HG03521 (cell line): ENCODE data around the gene ZNRF1.
A peak's percentile ranks its signal among the peaks of the same experiment; 100 is the strongest.
"Not testable (repeated sequence)": the region's sequence is repeated elsewhere in the genome, so short reads cannot be mapped to it uniquely, and the experiment has no call there.

Experiments
- ATAC-seq: cut with Tn5 transposase; IDR thresholded peaks from one replicate; pipeline ENCODE4 v1.9.1; 2021; ENCODE audit warnings: mild to moderate bottlenecking, moderate library complexity; ENCODE audit not compliant: unreplicated experiment

The ZNRF1 gene

GRCh38 chr16:74998481-74999218, at the start of gene ZNRF1:
TSS of gene ZNRF1 (plus strand) at chr16:74999024. CDS start at chr16:74999672, 648 bp downstream.
- ATAC-seq, result peak; percentile 63

DNA sequence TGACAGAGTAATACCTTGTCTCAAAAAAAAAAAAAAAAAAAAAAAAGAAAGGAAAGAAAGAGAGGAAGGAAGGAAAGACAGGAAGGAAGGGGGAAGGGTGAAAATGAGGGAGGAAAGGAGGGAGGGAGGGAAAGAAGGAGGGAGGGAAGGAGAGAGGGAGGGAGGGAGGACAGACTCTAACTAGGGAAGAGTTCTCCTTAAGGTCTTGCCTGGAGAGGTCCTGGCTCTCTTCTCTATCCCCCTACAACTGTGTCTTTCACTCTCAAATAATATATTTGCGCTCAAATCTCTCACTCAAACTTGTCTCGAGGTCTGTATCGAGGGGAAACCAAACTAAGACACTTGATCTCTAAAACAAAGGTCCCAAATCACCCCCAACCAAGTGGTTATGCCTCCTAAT, 49.5 kb upstream of the ZNRF1 start:
- ATAC-seq, result no peak

- ATAC-seq, result no peak
Observed at GRCh38 chr16:74950511-74950910, 48.3 kb upstream of the ZNRF1 start.

DNA sequence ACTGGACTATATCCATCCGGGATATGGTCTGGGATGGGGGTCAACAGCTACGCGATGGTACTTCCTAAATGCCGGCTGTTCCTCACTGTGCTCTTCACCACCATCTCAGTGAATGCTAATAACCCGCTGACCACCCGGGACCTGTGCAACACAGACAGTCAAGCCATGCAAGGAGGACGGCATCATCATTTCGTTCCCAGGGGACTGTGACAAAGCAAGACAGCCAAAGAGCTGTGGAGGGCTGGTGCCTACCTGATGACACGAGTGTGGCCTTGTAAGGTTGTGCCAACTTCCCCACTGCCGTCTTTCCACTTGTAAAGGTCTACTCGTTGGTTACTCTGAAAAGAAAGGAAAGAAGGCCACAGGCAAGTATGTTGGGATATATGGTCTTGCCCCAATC, 47.6 kb upstream of the ZNRF1 start:
- no peak for ATAC-seq

- no peak for ATAC-seq
Observed at GRCh38 chr16:74951681-74952080, 47.1 kb upstream of the ZNRF1 start.

DNA sequence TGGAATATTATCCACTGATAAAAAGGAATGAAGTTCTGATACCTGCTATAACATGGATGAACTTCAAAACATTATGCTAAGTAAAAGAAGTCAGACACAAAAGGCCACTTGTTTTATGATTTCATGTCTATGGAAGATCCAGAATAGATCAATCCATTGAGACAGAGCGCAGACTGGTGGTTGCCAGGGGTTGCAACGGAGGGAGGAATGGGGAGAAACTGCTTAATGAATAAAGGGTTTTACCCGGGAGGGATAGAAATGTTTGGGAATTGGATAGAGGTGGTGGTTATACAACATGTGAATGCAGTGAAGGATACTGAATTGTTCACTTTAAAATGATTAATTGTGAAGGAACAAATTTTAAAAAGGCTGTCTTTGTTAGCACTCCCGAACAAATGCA, 44.1 kb upstream of the ZNRF1 start:
- no peak for ATAC-seq

DNA sequence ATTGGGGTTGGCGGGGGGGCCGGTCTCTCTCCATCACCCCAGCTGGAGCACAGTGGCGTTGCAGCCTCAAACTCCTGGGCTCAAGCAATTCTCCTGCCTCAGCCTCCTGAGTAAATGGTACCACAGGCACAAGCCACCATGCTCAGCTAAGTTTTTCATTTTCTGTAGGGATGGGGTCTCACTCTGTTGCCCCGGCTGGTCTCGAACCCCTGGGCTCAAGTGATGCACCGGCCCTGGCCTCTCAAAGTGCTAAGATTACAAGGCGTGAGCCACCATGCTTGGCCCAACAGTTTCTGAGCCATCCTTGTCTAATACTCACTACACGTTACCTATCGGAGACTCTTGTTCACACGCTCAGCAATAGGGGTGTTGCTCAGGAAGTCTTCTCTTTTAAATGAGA, 25.5 kb upstream of the ZNRF1 start:
- no peak for ATAC-seq

DNA sequence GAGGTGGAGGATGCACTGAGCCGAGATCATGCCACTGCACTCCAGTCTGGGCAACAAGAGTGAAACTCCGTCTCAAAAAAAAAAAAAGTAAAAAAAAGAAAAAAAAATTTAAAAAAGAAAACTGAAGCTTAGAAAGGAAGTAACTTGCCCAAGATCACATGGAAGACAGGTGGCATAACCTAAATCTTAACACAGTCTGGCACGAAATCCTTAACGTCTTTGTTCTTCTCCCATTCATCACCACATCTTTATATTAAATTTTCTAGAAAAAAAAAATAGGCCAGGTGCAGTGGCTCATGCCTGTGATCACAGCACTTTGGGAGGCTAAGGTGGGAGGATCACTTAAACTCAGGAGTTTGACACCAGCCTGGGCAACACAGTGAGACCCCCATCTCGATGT, 23.2 kb upstream of the ZNRF1 start:
- ATAC-seq, result no peak

DNA sequence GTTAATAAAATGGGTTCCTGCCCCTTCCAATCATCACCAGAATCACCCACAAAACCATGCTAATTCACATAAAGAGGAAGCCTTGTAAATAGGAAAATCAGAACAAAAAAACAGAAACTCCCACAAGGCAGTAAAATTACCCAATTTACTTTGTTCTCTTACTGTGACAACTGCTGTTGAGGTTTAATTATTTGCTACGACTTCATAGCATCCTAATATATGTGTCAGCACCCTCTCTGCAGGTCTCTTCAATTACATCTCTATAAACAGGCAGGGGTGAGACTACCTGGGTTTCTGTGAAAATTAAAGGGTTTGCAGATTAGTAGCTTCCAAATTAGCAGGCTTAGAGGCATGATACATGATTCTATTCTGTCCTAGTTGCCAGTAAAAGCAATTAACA, 16.6 kb upstream of the ZNRF1 start:
- ATAC-seq, result no peak

DNA sequence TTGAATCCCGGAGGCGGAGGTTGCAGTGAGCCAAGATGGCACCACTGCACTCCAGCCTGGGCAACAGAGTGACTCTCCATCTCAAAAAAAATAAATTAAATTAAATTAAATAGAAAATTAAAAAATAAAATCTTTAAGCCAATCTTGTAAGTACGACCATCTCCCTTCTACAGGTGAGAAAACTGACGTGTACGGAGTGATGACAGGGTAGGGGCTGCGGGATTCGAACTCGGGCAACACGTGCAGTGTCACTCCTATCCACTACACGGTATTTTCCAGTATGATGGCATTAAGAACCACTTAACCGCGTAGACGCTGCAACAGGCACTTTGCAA, 14.7 kb upstream of the ZNRF1 start:
- ATAC-seq, result no peak

GRCh38 chr16:74984529-74985296, 14.1 kb upstream of the ZNRF1 start, which contains the start of gene WDR59:
TSS of gene WDR59 (minus strand) at chr16:74985123. CDS start at chr16:74985017, 106 bp downstream.
- ATAC-seq, result peak; percentile 98

GRCh38 chr16:74987027-74987681, 11.7 kb upstream of the ZNRF1 start:
- no peak for ATAC-seq

DNA sequence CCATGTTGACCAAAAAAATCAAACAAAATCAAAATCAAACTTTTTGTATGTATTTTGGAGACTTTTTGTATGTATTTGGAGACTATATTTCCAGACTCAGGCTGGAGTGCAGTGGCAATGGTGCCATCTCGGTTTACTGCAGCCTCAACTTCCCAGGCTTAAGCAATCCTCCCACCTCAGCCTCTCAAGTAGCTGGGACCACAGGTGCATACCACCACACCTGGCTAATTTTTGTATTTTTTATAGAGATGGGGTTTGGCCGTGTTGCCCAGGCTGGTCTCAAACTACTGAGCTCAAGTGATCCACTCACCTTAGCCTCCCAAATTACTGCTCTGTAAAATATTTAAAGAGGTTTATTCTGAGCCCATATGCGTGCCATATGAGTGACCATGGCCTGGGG, 9.0 kb upstream of the ZNRF1 start:
- ATAC-seq, result not testable (repeated sequence)

- no peak for ATAC-seq
Observed at GRCh38 chr16:74990832-74991231, 8.0 kb upstream of the ZNRF1 start.

- no peak for ATAC-seq
Observed at GRCh38 chr16:74991268-74991592, 7.6 kb upstream of the ZNRF1 start.

GRCh38 chr16:74991593-74992403, 7.0 kb upstream of the ZNRF1 start:
- no peak for ATAC-seq

GRCh38 chr16:74995986-74996385, 2.8 kb upstream of the ZNRF1 start:
- ATAC-seq, result no peak

GRCh38 chr16:74997042-74997491, 1.8 kb upstream of the ZNRF1 start:
- no peak for ATAC-seq

DNA sequence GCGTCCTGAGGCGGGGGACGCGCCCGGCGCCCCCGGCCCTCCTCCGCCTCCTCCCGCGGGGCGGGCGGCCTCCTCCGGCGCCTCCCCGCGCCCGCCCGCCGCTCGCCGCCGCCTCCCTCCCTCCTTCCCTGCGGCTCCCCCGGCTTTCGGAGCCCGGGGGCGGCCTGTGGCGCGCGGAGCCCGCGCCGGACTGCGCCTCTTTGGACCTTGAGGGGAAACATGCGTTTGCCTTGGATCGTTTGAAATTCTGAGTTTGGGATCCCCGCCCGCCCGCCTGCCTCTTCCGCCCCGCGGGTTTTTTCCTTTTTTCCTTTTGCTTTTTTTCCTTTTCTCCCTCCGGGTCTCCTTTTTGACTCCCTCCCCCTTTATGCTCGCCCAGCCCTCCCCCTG, 390 bp downstream of the ZNRF1 start:
- peak; percentile 37 for ATAC-seq

GRCh38 chr16:74999609-75000480, 1.0 kb downstream of the ZNRF1 start:
- no peak for ATAC-seq
